Measurements from ENCODE around the gene LTC4S.

DNA sequence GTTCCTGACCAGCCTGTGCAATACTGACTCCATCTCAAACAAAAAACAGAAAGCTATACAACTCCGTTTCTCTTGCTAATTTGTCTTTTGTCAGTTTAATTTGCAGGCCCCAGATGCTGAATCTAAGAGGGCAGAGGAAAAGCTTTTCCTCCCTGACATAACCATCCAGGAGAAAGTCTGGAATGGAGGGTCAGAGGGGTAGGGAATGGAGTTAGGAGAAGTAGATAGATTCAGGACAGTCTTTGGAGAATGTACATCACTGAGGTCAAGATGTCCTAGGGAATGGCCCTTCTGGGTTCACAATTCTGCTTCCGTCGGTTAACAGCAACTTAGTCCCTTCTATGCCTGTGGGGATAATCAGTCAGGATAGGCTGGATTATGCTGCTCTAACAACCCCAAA, 20.3 kb downstream of the LTC4S start:
- TF ChIP-seq EZH2 (IDR thresholded peaks at IDR 0.05; ENCODE audit: insufficient read depth, poor library complexity, severe bottlenecking) = no peak
- TF ChIP-seq EZH2phosphoT487 (IDR thresholded peaks at IDR 0.05; ENCODE audit: insufficient read depth, low read depth) = no peak

Measured in GM23248 (cell line).